GM12872 (cell line): ENCODE results near the gene PPP1R37.

ENCODE experiments used
- CTCF ChIP-seq: IDR thresholded peaks from 3 replicates; pipeline ENCODE4 v1.5.1; 2011; ENCODE audit warnings: low read depth, mild to moderate bottlenecking, low read length, moderate library complexity; ENCODE audit not compliant: insufficient read depth

The PPP1R37 gene

GRCh38 chr19:45168767-45169351 lies 75.9 kb downstream of the PPP1R37 start:
- no peak for TF ChIP-seq CTCF

GRCh38 chr19:45169602-45170001 lies 76.6 kb downstream of the PPP1R37 start:
- TF ChIP-seq CTCF, result no peak

- TF ChIP-seq CTCF, result no peak
Measured at GRCh38 chr19:45170146-45171106, 77.4 kb downstream of the PPP1R37 start.

- TF ChIP-seq CTCF, result no peak
Measured at GRCh38 chr19:45171211-45171623, 78.2 kb downstream of the PPP1R37 start.

GRCh38 chr19:45172173-45172572 lies 79.2 kb downstream of the PPP1R37 start:
- TF ChIP-seq CTCF, result no peak

GRCh38 chr19:45172611-45173208 lies 79.7 kb downstream of the PPP1R37 start:
- TF ChIP-seq CTCF, result no peak

- no peak for TF ChIP-seq CTCF
Measured at GRCh38 chr19:45173816-45174215, 80.8 kb downstream of the PPP1R37 start.
